Measurements from ENCODE around the gene GNAI3. TPM values are rescaled to one million over a fixed set of nuclear protein-coding genes. Genes with fewer than 3 reads are reported as not detected.

The GNAI3 gene
- total RNA-seq, 1 experiment from 2014 or later = 6.4 TPM

- Histone ChIP-seq H3K27me3 (replicated peaks; ENCODE audit: control insufficient read depth, insufficient read depth, low read length) (no peaks in the 10 kb centered on the region), H3K36me3 (ENCODE audit: control insufficient read depth, insufficient read depth, low read length) (no peaks in the 10 kb centered on the region), H3K4me3 (ENCODE audit: low read depth, low read length) (no peak overlapping the region), H3K9me3 (no peaks in the 10 kb centered on the region), H3K4me1 (peaks cover 3% of the 10 kb centered on the region)
- H3K9me3 Mint-ChIP-seq (ENCODE audit: unreplicated experiment) = no peaks in the 10 kb centered on the region
- ChIA-PET POLR2A (no interaction called here), CTCF (interaction anchor here (0.5 to 3.3 kb wide), 5 partner anchors 9 to 232 kb away, joined by 3 to 36 read pairs (median 13); partner anchors contain the start of gene GNAI3)
- TF ChIP-seq, protein P1, sequence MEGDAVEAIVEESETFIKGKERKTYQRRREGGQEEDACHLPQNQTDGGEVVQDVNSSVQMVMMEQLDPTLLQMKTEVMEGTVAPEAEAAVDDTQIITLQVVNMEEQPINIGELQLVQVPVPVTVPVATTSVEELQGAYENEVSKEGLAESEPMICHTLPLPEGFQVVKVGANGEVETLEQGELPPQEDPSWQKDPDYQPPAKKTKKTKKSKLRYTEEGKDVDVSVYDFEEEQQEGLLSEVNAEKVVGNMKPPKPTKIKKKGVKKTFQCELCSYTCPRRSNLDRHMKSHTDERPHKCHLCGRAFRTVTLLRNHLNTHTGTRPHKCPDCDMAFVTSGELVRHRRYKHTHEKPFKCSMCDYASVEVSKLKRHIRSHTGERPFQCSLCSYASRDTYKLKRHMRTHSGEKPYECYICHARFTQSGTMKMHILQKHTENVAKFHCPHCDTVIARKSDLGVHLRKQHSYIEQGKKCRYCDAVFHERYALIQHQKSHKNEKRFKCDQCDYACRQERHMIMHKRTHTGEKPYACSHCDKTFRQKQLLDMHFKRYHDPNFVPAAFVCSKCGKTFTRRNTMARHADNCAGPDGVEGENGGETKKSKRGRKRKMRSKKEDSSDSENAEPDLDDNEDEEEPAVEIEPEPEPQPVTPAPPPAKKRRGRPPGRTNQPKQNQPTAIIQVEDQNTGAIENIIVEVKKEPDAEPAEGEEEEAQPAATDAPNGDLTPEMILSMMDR (IDR thresholded peaks at IDR 0.05; ENCODE audit: insufficient read depth in 1 of 2, low read depth in 1 of 2, low read length in 1 of 2, severe bottlenecking in 1 of 2, unreplicated experiment in 1 of 2) = no peak
- no TSS peak for BruUV-seq (replicated peaks)
- H3K36me3 Mint-ChIP-seq (ENCODE audit: insufficient read depth, unreplicated experiment) = peaks cover 4% of the 10 kb centered on the region
- no peaks in the 10 kb centered on the region for H3K27me3 Mint-ChIP-seq (ENCODE audit: insufficient read depth, unreplicated experiment)
- intact Hi-C loops (cut with micrococcal nuclease; ENCODE audit: unreplicated experiment) = no loop called here
- DNase-seq = no peak
- H3K4me1 Mint-ChIP-seq (ENCODE audit: low read depth, unreplicated experiment) = peaks cover under 1% of the 10 kb centered on the region
- no peak overlapping the region for H3K4me3 Mint-ChIP-seq (ENCODE audit: unreplicated experiment)
- no peak overlapping the region for H3K27ac Mint-ChIP-seq (ENCODE audit: unreplicated experiment)
These were observed 82.6 kb downstream of the GNAI3 start for GRCh38 chr1:109630898-109631512.

GRCh38 chr1:109631513-109632505, 83.4 kb downstream of the GNAI3 start:
- TF ChIP-seq, protein P1 (IDR thresholded peaks at IDR 0.05; ENCODE audit: insufficient read depth in 1 of 2, low read depth in 1 of 2, low read length in 1 of 2, severe bottlenecking in 1 of 2, unreplicated experiment in 1 of 2) = no peak
- no peaks in the 10 kb centered on the region for H3K9me3 Mint-ChIP-seq (ENCODE audit: unreplicated experiment)
- peaks cover 8% of the 10 kb centered on the region for H3K4me1 Mint-ChIP-seq (ENCODE audit: low read depth, unreplicated experiment)
- ChIA-PET CTCF (interaction anchor here (3.3 kb wide), 1 partner anchor 86 kb away, joined by 36 read pairs; no protein-coding TSS in a partner anchor), POLR2A (no interaction called here)
- H3K4me3 Mint-ChIP-seq (ENCODE audit: unreplicated experiment) = no peak overlapping the region
- peaks cover 4% of the 10 kb centered on the region for H3K36me3 Mint-ChIP-seq (ENCODE audit: insufficient read depth, unreplicated experiment)
- no peaks in the 10 kb centered on the region for H3K9me3 ChIP-seq
- no peaks in the 10 kb centered on the region for H3K27me3 Mint-ChIP-seq (ENCODE audit: insufficient read depth, unreplicated experiment)
- H3K4me1 ChIP-seq = peaks cover 8% of the 10 kb centered on the region
- H3K36me3 ChIP-seq (ENCODE audit: control insufficient read depth, insufficient read depth, low read length) = no peaks in the 10 kb centered on the region
- no peak overlapping the region for H3K4me3 ChIP-seq (ENCODE audit: low read depth, low read length)
- DNase-seq = no peak
- H3K27ac Mint-ChIP-seq (ENCODE audit: unreplicated experiment) = no peak overlapping the region
- BruUV-seq (replicated peaks) = no TSS peak
- intact Hi-C loops (cut with micrococcal nuclease; ENCODE audit: unreplicated experiment) = no loop called here
- no peaks in the 10 kb centered on the region for H3K27me3 ChIP-seq (replicated peaks; ENCODE audit: control insufficient read depth, insufficient read depth, low read length)

DNA sequence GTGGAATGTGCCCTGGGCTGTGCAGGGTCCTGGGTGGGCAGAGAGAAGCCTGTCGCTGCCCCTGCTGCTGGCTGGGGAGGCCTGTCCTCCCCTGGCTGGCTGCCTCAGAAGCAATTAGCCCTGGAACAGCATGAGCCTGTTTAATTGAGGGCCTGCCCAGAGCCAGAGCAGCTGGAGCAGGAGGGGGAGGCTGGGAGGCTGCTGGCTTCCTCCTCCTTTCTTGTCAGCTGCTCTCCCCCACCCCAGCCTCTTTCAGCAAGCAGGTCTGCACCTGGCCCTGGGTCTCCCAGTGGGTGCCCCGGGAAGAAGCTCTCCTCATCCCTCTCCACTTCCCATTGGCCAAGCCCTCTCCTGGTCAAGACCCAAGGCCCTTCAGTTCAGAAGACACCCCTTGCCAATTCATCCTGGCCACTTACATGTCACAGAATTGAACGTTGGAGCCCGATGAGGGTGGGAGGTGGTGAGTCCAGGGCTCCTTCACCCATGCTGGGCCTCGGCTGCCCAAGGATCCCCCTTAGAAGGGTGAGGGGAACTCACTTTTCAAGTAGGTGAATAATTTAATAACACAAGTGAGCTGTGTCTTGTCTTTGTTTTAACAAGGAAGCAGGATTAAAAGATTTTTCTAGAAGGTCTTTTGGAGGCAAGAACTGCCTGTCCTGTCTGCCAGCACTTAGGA, 84.4 kb downstream of the GNAI3 start:
- DNase-seq = no peak
- H3K27me3 Mint-ChIP-seq (ENCODE audit: insufficient read depth, unreplicated experiment) = no peaks in the 10 kb centered on the region
- H3K36me3 Mint-ChIP-seq (ENCODE audit: insufficient read depth, unreplicated experiment) = peaks cover 4% of the 10 kb centered on the region
- intact Hi-C loops (cut with micrococcal nuclease; ENCODE audit: unreplicated experiment) = no loop called here
- BruUV-seq (replicated peaks) = no TSS peak
- peaks cover 8% of the 10 kb centered on the region for H3K4me1 ChIP-seq
- H3K9me3 ChIP-seq = no peaks in the 10 kb centered on the region
- POLR2A ChIA-PET = no interaction called here
- H3K4me1 Mint-ChIP-seq (ENCODE audit: low read depth, unreplicated experiment) = peaks cover 9% of the 10 kb centered on the region
- H3K9me3 Mint-ChIP-seq (ENCODE audit: unreplicated experiment) = no peaks in the 10 kb centered on the region
- no peak overlapping the region for H3K4me3 Mint-ChIP-seq (ENCODE audit: unreplicated experiment)
- H3K36me3 ChIP-seq (ENCODE audit: control insufficient read depth, insufficient read depth, low read length) = no peaks in the 10 kb centered on the region
- CTCF ChIA-PET = no interaction called here
- no peaks in the 10 kb centered on the region for H3K27me3 ChIP-seq (replicated peaks; ENCODE audit: control insufficient read depth, insufficient read depth, low read length)
- H3K27ac Mint-ChIP-seq (ENCODE audit: unreplicated experiment) = no peak overlapping the region
- H3K4me3 ChIP-seq (ENCODE audit: low read depth, low read length) = no peak overlapping the region
- TF ChIP-seq, protein P1 (IDR thresholded peaks at IDR 0.05; ENCODE audit: insufficient read depth in 1 of 2, low read depth in 1 of 2, low read length in 1 of 2, severe bottlenecking in 1 of 2, unreplicated experiment in 1 of 2) = no peak

Measured in Caco-2 (cell line).